Adrenal gland (tissue), 12 donors: Measurements from ENCODE around the gene PODNL1. TPM values are rescaled to one million over a fixed set of nuclear protein-coding genes. Genes with fewer than 3 reads are reported as not detected.
A peak's percentile ranks its signal among the peaks of the same experiment; 100 is the strongest.

Source experiments
- DNase-seq, 7 donors: peaks; one replicate each; pipeline ENCODE4 v3.0.0-alpha.2; 2019 to 2020
- H3K27ac ChIP-seq, 5 donors: fragments of 200-600 bp; sonication (generic) in 4 of 5; 1 replicate in 3 of 5; 2 replicates in 2 of 5; pipeline versions ENCODE4 v1.5.1 to v1.8.0; 2016 to 2020; ENCODE audit warnings: mild to moderate bottlenecking in 1 of 5
- H3K27me3 ChIP-seq: fragments of 200-600 bp; 2 replicates; pipeline ENCODE4 v1.8.0; 2021
- H3K36me3 ChIP-seq, 2 donors: fragments of 200-600 bp; replicated peaks in 1 of 2; 1 replicate in 1 of 2; 2 replicates in 1 of 2; pipeline versions ENCODE4 v1.5.1 to v1.8.0; 2018 to 2022
- H3K4me1 ChIP-seq, 2 donors: fragments of 200-600 bp; replicated peaks in 1 of 2; 1 replicate in 1 of 2; 2 replicates in 1 of 2; pipeline versions ENCODE4 v1.5.1 to v1.8.0; 2018 to 2021
- H3K4me3 ChIP-seq, 4 donors: fragments of 200-600 bp; sonication (generic) in 3 of 4; one replicate each; pipeline ENCODE4 v1.5.1; 2016 to 2018
- H3K9me3 ChIP-seq, 3 donors: fragments of 200-600 bp; sonication (generic) in 1 of 3; replicated peaks in 1 of 3; 1 replicate in 2 of 3; 2 replicates in 1 of 3; pipeline versions ENCODE4 v1.5.1 to v1.8.0; 2016 to 2021
- CTCF ChIP-seq, 6 experiments: fragments of 450-650 bp in 4 of 6; fragments of 200-600 bp in 2 of 6; sonication (generic) in 1 of 6; IDR thresholded peaks; 1 replicate in 5 of 6; 2 replicates in 1 of 6; pipeline versions ENCODE4 v1.5.1 to v1.8.0; 2016 to 2021; ENCODE audit warnings: antibody characterized with exemption in 6 of 6, mild to moderate bottlenecking in 2 of 6, moderate library complexity in 1 of 6
- POLR2A ChIP-seq, 2 donors: fragments of 450-650 bp; IDR thresholded peaks; one replicate each; pipeline ENCODE4 v1.6.1; 2017; ENCODE audit warnings: antibody characterized with exemption in 2 of 2, mild to moderate bottlenecking in 2 of 2, moderate library complexity in 1 of 2
- WGBS, 4 donors: extraction: QIAGEN DNeasy Blood & Tissue Kit in 2 of 4; methylation state at CpG; one replicate each; pipeline versions ENCODE4 v1.1.5 to v1.1.7; 2013 to 2017; 5-methylcytosine and 5-hydroxymethylcytosine counted together
- intact Hi-C, 2 donors: fragments of 100-400 bp; cut with DNase I; formaldehyde crosslinking; loops; one replicate each; pipeline versions ENCODE4 v1.14.1 to v1.15.0; 2022 to 2023
- polyA plus RNA-seq, 3 donors: library from polyadenylated mRNA; stranded (reverse); fragments of 200-250 nt in 2 of 3; fragments of 350-450 nt in 1 of 3; fragmentation: Illumina TruSeq in 1 of 3; extraction: RNeasy Lipid Tissue Mini Kit (QIAGEN cat#74804) in 1 of 3; gene quantifications; one replicate each; pipeline ENCODE4 v1.2.3, GENCODE V29; 2013 to 2014
- total RNA-seq, 9 donors: library from RNA; depleted of rRNA in 4 of 9; stranded (reverse); fragments of >200 nt in 4 of 9; fragments of 120-200 nt in 1 of 9; fragmentation: NEBNext Ultra II Directional in 1 of 9; extraction: Animal tissue kit (Norgen Biotek cat#: 25700) in 1 of 9; gene quantifications; one replicate each; pipeline versions ENCODE4 v1.1.0 to v1.2.4, GENCODE V29; 2013 to 2023
- donor health status: healthy with polysubstance abuse.
- donor health status: Bipolar disorder and iron deficiency.
- donor health status: DM: yes; HTN: yes; CAD: no.
- donor health status: DM: no; HTN: no; CAD: no.
- donor health status: DM: no; HTN: no; CAD: no.
- donor health status: DM: yes; HTN: yes; CAD: no.

PODNL1 gene
- total and polyA plus RNA-seq, 12 donors = 0.15 to 2.1 (median 0.61) TPM; not detected in 3

- H3K9me3 ChIP-seq = no peaks in the 10 kb centered on the region
- peaks cover 5 to 18% of the 10 kb centered on the region in 2 donors for H3K4me1 ChIP-seq
- H3K36me3 ChIP-seq = no peaks in the 10 kb centered on the region
- H3K4me3 ChIP-seq = no peak overlapping the region
- H3K27me3 ChIP-seq = no peaks in the 10 kb centered on the region
- 90 to 97% (median 94%) methylated on average over 5 to 12 of the region's 12 CpGs for WGBS, 4 donors
- no peak for DNase-seq
- TF ChIP-seq CTCF (IDR thresholded peaks at IDR 0.05) (no peak), POLR2A (IDR thresholded peaks at IDR 0.05) (no peak)
- no peak overlapping the region for H3K27ac ChIP-seq
- intact Hi-C loops = loop anchor here (5.0 to 10.0 kb wide), 3 partner anchors 162 to 189 kb away; partner anchors contain the start of gene MISP3 (in 1 of the 2)
Measured at GRCh38 chr19:13882836-13883235, 55.4 kb downstream of the PODNL1 start.

GRCh38 chr19:13882419-13882795 is 55.8 kb downstream of the PODNL1 start:
- H3K27ac ChIP-seq = no peak overlapping the region
- H3K4me3 ChIP-seq = no peak overlapping the region
- H3K9me3 ChIP-seq = no peaks in the 10 kb centered on the region
- H3K4me1 ChIP-seq = peaks cover 5 to 18% of the 10 kb centered on the region in 2 donors
- no peaks in the 10 kb centered on the region for H3K36me3 ChIP-seq
- DNase-seq = no peak
- TF ChIP-seq CTCF (IDR thresholded peaks at IDR 0.05) (no peak), POLR2A (IDR thresholded peaks at IDR 0.05) (no peak)
- no peaks in the 10 kb centered on the region for H3K27me3 ChIP-seq
- intact Hi-C loops = loop anchor here (5.0 to 10.0 kb wide), 3 partner anchors 162 to 190 kb away; partner anchors contain the start of gene MISP3 (in 1 of the 2)
- WGBS, 4 donors = 80 to 87% (median 87%) methylated on average over 4 to 5 of the region's 5 CpGs

- Histone ChIP-seq H3K27me3 (no peaks in the 10 kb centered on the region), H3K9me3 (no peaks in the 10 kb centered on the region), H3K27ac (peak overlapping the region in 2 of 5 donors; percentile 54 to 72), H3K4me1 (peaks cover 5 to 18% of the 10 kb centered on the region in 2 donors), H3K4me3 (no peak overlapping the region), H3K36me3 (no peaks in the 10 kb centered on the region)
- no peak for TF ChIP-seq CTCF (IDR thresholded peaks at IDR 0.05)
- no peak for TF ChIP-seq POLR2A (IDR thresholded peaks at IDR 0.05)
- intact Hi-C loops = loop anchor here (5.0 to 10.0 kb wide), 3 partner anchors 163 to 190 kb away; partner anchors contain the start of gene MISP3 (in 1 of the 2)
- DNase-seq = no peak
- 57 to 80% (median 64%) methylated on average over 6 to 17 of the region's 17 CpGs for WGBS, 4 donors
Measured at GRCh38 chr19:13881692-13882418, 56.4 kb downstream of the PODNL1 start.

GRCh38 chr19:13881251-13881691 is 56.9 kb downstream of the PODNL1 start:
- Histone ChIP-seq H3K27ac (peak overlapping the region in 2 of 5 donors; percentile 54 to 72), H3K27me3 (no peaks in the 10 kb centered on the region), H3K4me3 (no peak overlapping the region), H3K36me3 (no peaks in the 10 kb centered on the region), H3K4me1 (peaks cover 5 to 18% of the 10 kb centered on the region in 2 donors), H3K9me3 (no peaks in the 10 kb centered on the region)
- intact Hi-C loops = loop anchor here (5.0 to 10.0 kb wide), 3 partner anchors 164 to 191 kb away; partner anchors contain the start of gene MISP3 (in 1 of the 2)
- no peak for DNase-seq
- WGBS, 4 donors = 47 to 61% (median 57%) methylated on average over 5 to 12 of the region's 12 CpGs
- no peak for TF ChIP-seq POLR2A (IDR thresholded peaks at IDR 0.05)
- no peak for TF ChIP-seq CTCF (IDR thresholded peaks at IDR 0.05)

Other genes with a start within 250 kb of the PODNL1 start
- gene MRI1, start 173.9 kb downstream of the PODNL1 start, total RNA-seq = 10 to 100 TPM; 16.8 to 69.6 (median 42.9) TPM
- gene MRI1, start 173.9 kb downstream of the PODNL1 start, polyA plus RNA-seq = 10 to 100 TPM; 11.9 to 34.6 (median 20.5) TPM
- 100 to 1,000 TPM in 8 of 9 donors, 10 to 100 TPM in 1; 95.8 to 224 (median 162) TPM for gene C19orf53, start 164.0 kb downstream of the PODNL1 start, total RNA-seq
- 100 to 1,000 TPM; 134 to 459 (median 340) TPM for gene C19orf53, start 164.0 kb downstream of the PODNL1 start, polyA plus RNA-seq
- gene ZSWIM4, start 143.0 kb downstream of the PODNL1 start, total RNA-seq = 10 to 100 TPM in 4 of 9 donors, 1 to 10 TPM in 5; 1.3 to 15.4 (median 9.5) TPM
- gene ZSWIM4, start 143.0 kb downstream of the PODNL1 start, polyA plus RNA-seq = 1 to 10 TPM; 1.7 to 6.4 (median 3.2) TPM
- gene NANOS3, start 61.3 kb downstream of the PODNL1 start, total RNA-seq = 1 to 10 TPM in 1 of 9 donors, under 1 TPM in 1, not detected in 7; 0.28 to 1.9 TPM
- 1 to 10 TPM in 1 of 3 donors, under 1 TPM in 1, not detected in 1; 0.71 to 1.9 TPM for gene NANOS3, start 61.3 kb downstream of the PODNL1 start, polyA plus RNA-seq
- gene BRME1, start 32.3 kb downstream of the PODNL1 start, total RNA-seq = 1 to 10 TPM in 4 of 9 donors, under 1 TPM in 4, not detected in 1; 0.21 to 1.8 (median 1.2) TPM
- gene BRME1, start 32.3 kb downstream of the PODNL1 start, polyA plus RNA-seq = 1 to 10 TPM in 2 of 3 donors, under 1 TPM in 1; 0.26 to 4.5 (median 4.1) TPM
- gene CC2D1A, start 32.2 kb downstream of the PODNL1 start, total RNA-seq = 10 to 100 TPM in 8 of 9 donors, 1 to 10 TPM in 1; 9.0 to 38.4 (median 28.8) TPM
- gene CC2D1A, start 32.2 kb downstream of the PODNL1 start, polyA plus RNA-seq = 100 to 1,000 TPM in 1 of 3 donors, 10 to 100 TPM in 2; 10.8 to 125 (median 68.1) TPM
- 10 to 100 TPM in 7 of 9 donors, 1 to 10 TPM in 2; 7.6 to 22.8 (median 12.8) TPM for gene DCAF15, start 14.1 kb upstream of the PODNL1 start, total RNA-seq
- gene DCAF15, start 14.1 kb upstream of the PODNL1 start, polyA plus RNA-seq = 100 to 1,000 TPM in 1 of 3 donors, 10 to 100 TPM in 1, 1 to 10 TPM in 1; 6.7 to 147 (median 54.1) TPM
- gene RFX1, start 67.9 kb upstream of the PODNL1 start, total RNA-seq = 10 to 100 TPM in 3 of 9 donors, 1 to 10 TPM in 6; 1.5 to 21.4 (median 7.3) TPM
- gene RFX1, start 67.9 kb upstream of the PODNL1 start, polyA plus RNA-seq = 10 to 100 TPM in 1 of 3 donors, 1 to 10 TPM in 2; 1.4 to 15.4 (median 6.8) TPM
- not detected for gene RLN3, start 89.7 kb upstream of the PODNL1 start, total RNA-seq
- not detected for gene RLN3, start 89.7 kb upstream of the PODNL1 start, polyA plus RNA-seq
- 1 to 10 TPM; 1.2 to 5.2 (median 3.9) TPM for gene IL27RA, start 93.3 kb upstream of the PODNL1 start, total RNA-seq
- 1 to 10 TPM; 1.6 to 3.6 (median 2.5) TPM for gene IL27RA, start 93.3 kb upstream of the PODNL1 start, polyA plus RNA-seq
- under 1 TPM in 4 of 9 donors, not detected in 5; 0.22 to 0.76 (median 0.66) TPM for gene PALM3, start 123.7 kb upstream of the PODNL1 start, total RNA-seq
- 1 to 10 TPM in 1 of 3 donors, under 1 TPM in 2; 0.18 to 1.9 (median 0.27) TPM for gene PALM3, start 123.7 kb upstream of the PODNL1 start, polyA plus RNA-seq
- gene MISP3, start 134.4 kb upstream of the PODNL1 start, total RNA-seq = 10 to 100 TPM in 2 of 9 donors, 1 to 10 TPM in 6, under 1 TPM in 1; 0.78 to 87.9 (median 2.9) TPM
- gene MISP3, start 134.4 kb upstream of the PODNL1 start, polyA plus RNA-seq = 1 to 10 TPM; 1.7 to 9.8 (median 4.0) TPM
- not detected for gene C19orf67, start 147.4 kb upstream of the PODNL1 start, total RNA-seq
- not detected for gene C19orf67, start 147.4 kb upstream of the PODNL1 start, polyA plus RNA-seq
- gene SAMD1, start 152.3 kb upstream of the PODNL1 start, total RNA-seq = 10 to 100 TPM; 13.2 to 40.6 (median 25.9) TPM
- gene SAMD1, start 152.3 kb upstream of the PODNL1 start, polyA plus RNA-seq = 10 to 100 TPM; 10.0 to 41.9 (median 28.4) TPM
- gene PRKACA, start 179.3 kb upstream of the PODNL1 start, total RNA-seq = 100 to 1,000 TPM in 8 of 9 donors, 10 to 100 TPM in 1; 74.1 to 457 (median 135) TPM
- 100 to 1,000 TPM; 145 to 352 (median 155) TPM for gene PRKACA, start 179.3 kb upstream of the PODNL1 start, polyA plus RNA-seq
- gene ASF1B, start 198.2 kb upstream of the PODNL1 start, total RNA-seq = 10 to 100 TPM in 1 of 9 donors, 1 to 10 TPM in 7, under 1 TPM in 1; 0.48 to 17.2 (median 2.4) TPM
- 1 to 10 TPM in 1 of 3 donors, under 1 TPM in 2; 0.72 to 1.6 (median 0.74) TPM for gene ASF1B, start 198.2 kb upstream of the PODNL1 start, polyA plus RNA-seq